Measurements from ENCODE around the gene TSPAN11. TPM values are rescaled to one million over a fixed set of nuclear protein-coding genes. Genes with fewer than 3 reads are reported as not detected.
A peak's percentile ranks its signal among the peaks of the same experiment; 100 is the strongest.

Gene TSPAN11
- total and polyA plus RNA-seq, 2 of the 8 experiments (the other 6 are each of a cell fraction or from before 2014, with no cell fraction given): 3.9 to 8.2 TPM

DNA sequence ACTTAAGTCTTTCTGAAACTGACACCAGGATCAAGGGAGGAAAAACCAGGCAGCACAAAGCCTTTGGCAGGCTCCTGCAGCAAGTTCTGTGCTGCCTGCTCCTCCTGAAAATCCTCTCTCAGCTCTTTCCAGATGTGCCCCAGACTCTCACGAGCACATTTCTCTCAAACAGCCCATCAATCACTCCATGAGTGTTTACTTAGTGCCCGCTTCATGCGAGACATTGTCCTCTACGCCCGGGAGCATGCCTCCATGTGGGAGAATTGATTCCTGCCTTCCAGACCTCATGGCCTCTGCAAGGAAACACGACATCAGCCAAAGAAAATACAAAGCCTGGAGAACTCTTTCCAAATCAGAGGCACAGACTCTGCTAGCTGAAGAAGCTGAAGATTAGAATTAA is 46.5 kb upstream of the TSPAN11 start:
- Histone ChIP-seq H2AK5ac (ENCODE audit: low read depth, low read length) (no peak overlapping the region), H3K4me3 (ENCODE audit: extremely low read depth in 1 of 4, insufficient read depth in 2 of 4, low read depth in 3 of 4, low read length in 4 of 4) (no peak overlapping the region), H4K8ac (ENCODE audit: extremely low read depth, insufficient read depth, low read length) (no peak overlapping the region), H3K23ac (ENCODE audit: insufficient read length) (no peak overlapping the region), H3K23me2 (ENCODE audit: low read depth, low read length) (no peaks in the 10 kb centered on the region), H3K56ac (replicated peaks; ENCODE audit: insufficient read length, low read depth, low read length) (no peak overlapping the region), H3K27me3 (replicated peaks in 1 of 4; ENCODE audit: control insufficient read depth in 3 of 4, extremely low read depth in 1 of 4, insufficient read depth in 3 of 4, low read length in 3 of 4) (peaks cover 0 to 5% (median 0%) of the 10 kb centered on the region in 4 experiments; a peak in 4 of 7 replicates), H3K4me2 (ENCODE audit: insufficient read depth in 1 of 2, low read depth in 2 of 2, low read length in 2 of 2) (no peak overlapping the region), H2BK5ac (ENCODE audit: low read depth, low read length) (no peak overlapping the region), H3K18ac (ENCODE audit: extremely low read depth, low read length) (no peak overlapping the region), H3K4me1 (replicated peaks in 1 of 4; ENCODE audit: control insufficient read depth in 3 of 4, insufficient read depth in 4 of 4, low read length in 3 of 4) (no peaks in the 10 kb centered on the region), H4K91ac (replicated peaks; ENCODE audit: insufficient read length, low read length) (no peak overlapping the region), H2AFZ (ENCODE audit: low read length) (peak overlapping the region; percentile 72), H3K79me2 (ENCODE audit: control insufficient read depth in 1 of 2, insufficient read depth in 2 of 2, low read length in 2 of 2) (no peaks in the 10 kb centered on the region), H2BK20ac (ENCODE audit: low read length) (no peak overlapping the region), H3K79me1 (ENCODE audit: low read depth, low read length) (no peaks in the 10 kb centered on the region), H4K20me1 (replicated peaks in 1 of 2; ENCODE audit: control insufficient read depth in 1 of 2, insufficient read depth in 2 of 2, low read length in 2 of 2) (no peaks in the 10 kb centered on the region), H2BK120ac (replicated peaks; ENCODE audit: low read depth, low read length) (no peak overlapping the region), H3K27ac (ENCODE audit: low read depth, low read length) (no peak overlapping the region), H2BK12ac (ENCODE audit: low read depth, low read length) (no peak overlapping the region), H3K4ac (replicated peaks; ENCODE audit: insufficient read length, low read depth, low read length) (no peak overlapping the region), H4K5ac (ENCODE audit: insufficient read length, low read depth, low read length) (no peak overlapping the region), H3K9ac (replicated peaks in 1 of 4; ENCODE audit: extremely low read depth in 1 of 4, low read depth in 3 of 4, low read length in 3 of 4) (no peak overlapping the region), H2BK15ac (ENCODE audit: low read length) (no peak overlapping the region), H3K9me3 (ENCODE audit: insufficient read depth in 2 of 2, low read depth in 1 of 2, low read length in 1 of 2) (no peaks in the 10 kb centered on the region), H3K14ac (ENCODE audit: insufficient read length) (no peak overlapping the region), H3K36me3 (ENCODE audit: control insufficient read depth in 2 of 4, insufficient read depth in 4 of 4, low read length in 3 of 4) (no peaks in the 10 kb centered on the region)
- ChIA-PET POLR2A (ENCODE audit: partially characterized antibody) (no interaction called here), CTCF (ENCODE audit: partially characterized antibody) (interaction anchor here (0.8 to 4.2 kb wide), 4 partner anchors 14 to 120 kb away, joined by 3 to 21 read pairs (median 3); no protein-coding TSS in a partner anchor)
- WGBS, 2 experiments (ENCODE audit: extremely low coverage in 1 of 2, insufficient coverage in 1 of 2, insufficient read length in 1 of 2, insufficient replicate concordance in 2 of 2, low coverage in 1 of 2, low lambda C conversion rate in 2 of 2, missing lambda C conversion rate in 1 of 2): 79% methylated on average over 6 of the region's 6 CpGs; no CpG with 5 or more reads in 1 of the 2 experiments
- TF ChIP-seq RXRA (IDR thresholded peaks at IDR 0.05; ENCODE audit: insufficient read depth, low read depth, low read length) (no peak), CHD2 (IDR thresholded peaks at IDR 0.05; ENCODE audit: low read length) (no peak), CHD1 (IDR thresholded peaks at IDR 0.05; ENCODE audit: low read depth, low read length) (no peak), SIX5 (IDR thresholded peaks at IDR 0.05; ENCODE audit: low read depth, low read length) (no peak), JUND (IDR thresholded peaks at IDR 0.05; ENCODE audit: low read length) (no peak), BACH1 (IDR thresholded peaks at IDR 0.05; ENCODE audit: low read length) (no peak)
- TF ChIP-seq, protein P1, sequence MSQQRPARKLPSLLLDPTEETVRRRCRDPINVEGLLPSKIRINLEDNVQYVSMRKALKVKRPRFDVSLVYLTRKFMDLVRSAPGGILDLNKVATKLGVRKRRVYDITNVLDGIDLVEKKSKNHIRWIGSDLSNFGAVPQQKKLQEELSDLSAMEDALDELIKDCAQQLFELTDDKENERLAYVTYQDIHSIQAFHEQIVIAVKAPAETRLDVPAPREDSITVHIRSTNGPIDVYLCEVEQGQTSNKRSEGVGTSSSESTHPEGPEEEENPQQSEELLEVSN (IDR thresholded peaks at IDR 0.05): no peak
- DNase-seq (ENCODE audit: low read depth in 1 of 2, low spot score in 2 of 2) (no peak), FAIRE-seq (no peak)

All from H1 (cell line).